ENCODE results near the gene COL15A1.
A peak's percentile ranks its signal among the peaks of the same experiment; 100 is the strongest.

COL15A1 gene

DNA sequence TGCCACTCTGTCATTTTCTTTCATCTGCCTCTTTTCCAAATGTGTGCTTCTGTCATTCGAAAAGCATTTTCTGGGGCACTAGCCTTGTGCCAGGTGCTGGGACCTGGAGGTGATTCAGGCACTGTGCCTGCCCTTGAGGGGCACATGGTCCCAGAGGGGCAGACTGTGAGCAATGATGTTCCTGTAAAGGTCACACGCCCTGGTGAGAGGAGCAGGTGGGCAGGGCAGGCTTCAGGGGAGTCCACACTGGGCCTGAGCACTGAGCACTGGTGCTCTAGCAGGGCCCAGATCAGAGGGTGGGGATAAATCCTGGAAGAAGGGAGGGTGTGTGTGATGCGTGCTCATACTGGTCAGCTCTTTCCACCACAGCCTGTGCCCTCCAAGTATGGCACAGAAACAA is 77.8 kb downstream of the COL15A1 start:
- TF ChIP-seq, protein P1, sequence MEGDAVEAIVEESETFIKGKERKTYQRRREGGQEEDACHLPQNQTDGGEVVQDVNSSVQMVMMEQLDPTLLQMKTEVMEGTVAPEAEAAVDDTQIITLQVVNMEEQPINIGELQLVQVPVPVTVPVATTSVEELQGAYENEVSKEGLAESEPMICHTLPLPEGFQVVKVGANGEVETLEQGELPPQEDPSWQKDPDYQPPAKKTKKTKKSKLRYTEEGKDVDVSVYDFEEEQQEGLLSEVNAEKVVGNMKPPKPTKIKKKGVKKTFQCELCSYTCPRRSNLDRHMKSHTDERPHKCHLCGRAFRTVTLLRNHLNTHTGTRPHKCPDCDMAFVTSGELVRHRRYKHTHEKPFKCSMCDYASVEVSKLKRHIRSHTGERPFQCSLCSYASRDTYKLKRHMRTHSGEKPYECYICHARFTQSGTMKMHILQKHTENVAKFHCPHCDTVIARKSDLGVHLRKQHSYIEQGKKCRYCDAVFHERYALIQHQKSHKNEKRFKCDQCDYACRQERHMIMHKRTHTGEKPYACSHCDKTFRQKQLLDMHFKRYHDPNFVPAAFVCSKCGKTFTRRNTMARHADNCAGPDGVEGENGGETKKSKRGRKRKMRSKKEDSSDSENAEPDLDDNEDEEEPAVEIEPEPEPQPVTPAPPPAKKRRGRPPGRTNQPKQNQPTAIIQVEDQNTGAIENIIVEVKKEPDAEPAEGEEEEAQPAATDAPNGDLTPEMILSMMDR (IDR thresholded peaks at IDR 0.05; ENCODE audit: low read depth, low read length, missing control alignments): no peak
- in situ Hi-C loops (cut with HindIII; ENCODE audit: low sequenced_read_pairs): no loop called here
- DNase-seq (ENCODE audit: low read depth): no peak
- no peak overlapping the region for H3K4me3 ChIP-seq (ENCODE audit: low read depth, low read length)

DNA sequence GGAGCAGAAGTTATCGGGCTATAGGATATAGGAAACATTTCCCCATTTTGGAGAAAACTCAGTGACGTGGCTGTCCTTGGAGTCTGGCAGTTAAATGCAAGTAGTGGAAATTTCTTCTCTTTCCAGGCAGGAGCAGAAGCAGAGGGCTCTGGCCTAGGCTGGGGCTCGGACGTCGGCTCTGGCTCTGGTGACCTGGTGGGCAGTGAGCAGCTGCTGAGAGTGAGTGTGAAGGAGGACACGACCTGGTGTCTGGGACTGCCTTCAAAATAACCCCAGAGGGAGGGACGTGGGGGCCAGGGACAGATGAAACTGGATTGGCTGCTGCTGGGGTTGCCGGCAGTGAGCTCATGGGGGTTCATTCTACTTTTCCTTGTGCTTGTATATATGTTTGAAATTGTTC is 79.5 kb downstream of the COL15A1 start:
- in situ Hi-C loops (cut with HindIII; ENCODE audit: low sequenced_read_pairs): no loop called here
- TF ChIP-seq, protein P1 (IDR thresholded peaks at IDR 0.05; ENCODE audit: low read depth, low read length, missing control alignments): no peak
- H3K4me3 ChIP-seq (ENCODE audit: low read depth, low read length): no peak overlapping the region
- DNase-seq (ENCODE audit: low read depth): no peak

DNA sequence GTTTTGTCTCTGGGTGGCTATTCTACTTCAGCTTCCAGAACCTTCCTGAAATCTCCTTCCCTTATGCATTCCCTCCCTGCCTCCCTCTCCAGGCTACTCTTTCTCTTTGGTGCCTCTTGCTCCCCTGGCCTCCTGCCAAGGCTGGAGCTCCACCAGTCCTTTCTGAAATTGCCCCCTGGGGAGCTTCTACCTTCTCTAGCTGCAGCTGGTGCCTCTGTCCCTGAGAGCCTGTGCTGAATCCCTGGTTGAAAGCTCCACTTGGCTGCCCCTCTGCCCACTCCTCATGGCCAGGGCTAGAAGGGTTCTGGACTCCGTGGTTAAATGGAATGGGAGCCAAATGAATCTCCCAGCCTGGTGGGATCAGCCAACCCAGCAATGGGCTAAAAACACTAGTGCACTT is 80.1 kb downstream of the COL15A1 start:
- no peak overlapping the region for H3K4me3 ChIP-seq (ENCODE audit: low read depth, low read length)
- in situ Hi-C loops (cut with HindIII; ENCODE audit: low sequenced_read_pairs): no loop called here
- TF ChIP-seq, protein P1 (IDR thresholded peaks at IDR 0.05; ENCODE audit: low read depth, low read length, missing control alignments): no peak
- DNase-seq (ENCODE audit: low read depth): peak; percentile 11

DNA sequence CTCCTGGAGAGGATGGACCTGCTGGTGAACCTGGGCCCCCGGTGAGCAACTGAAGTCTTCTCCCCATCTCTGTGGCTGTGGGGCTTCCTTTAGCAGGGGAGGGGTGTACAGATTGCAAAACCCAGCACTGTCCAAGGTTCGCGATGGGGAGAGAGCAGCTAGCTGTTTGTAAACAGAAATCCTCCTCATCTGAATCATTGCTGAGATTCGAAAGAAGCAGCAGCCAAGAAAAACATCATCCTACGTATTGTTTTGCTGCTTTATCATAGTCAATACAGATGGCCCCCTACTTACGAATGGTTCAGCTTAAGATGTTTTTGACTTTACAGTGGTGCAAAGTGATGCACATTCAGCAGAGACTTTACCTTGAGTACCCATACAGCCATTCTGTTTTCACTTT is 81.3 kb downstream of the COL15A1 start:
- in situ Hi-C loops (cut with HindIII; ENCODE audit: low sequenced_read_pairs): no loop called here
- no peak for DNase-seq (ENCODE audit: low read depth)
- TF ChIP-seq, protein P1 (IDR thresholded peaks at IDR 0.05; ENCODE audit: low read depth, low read length, missing control alignments): no peak

DNA sequence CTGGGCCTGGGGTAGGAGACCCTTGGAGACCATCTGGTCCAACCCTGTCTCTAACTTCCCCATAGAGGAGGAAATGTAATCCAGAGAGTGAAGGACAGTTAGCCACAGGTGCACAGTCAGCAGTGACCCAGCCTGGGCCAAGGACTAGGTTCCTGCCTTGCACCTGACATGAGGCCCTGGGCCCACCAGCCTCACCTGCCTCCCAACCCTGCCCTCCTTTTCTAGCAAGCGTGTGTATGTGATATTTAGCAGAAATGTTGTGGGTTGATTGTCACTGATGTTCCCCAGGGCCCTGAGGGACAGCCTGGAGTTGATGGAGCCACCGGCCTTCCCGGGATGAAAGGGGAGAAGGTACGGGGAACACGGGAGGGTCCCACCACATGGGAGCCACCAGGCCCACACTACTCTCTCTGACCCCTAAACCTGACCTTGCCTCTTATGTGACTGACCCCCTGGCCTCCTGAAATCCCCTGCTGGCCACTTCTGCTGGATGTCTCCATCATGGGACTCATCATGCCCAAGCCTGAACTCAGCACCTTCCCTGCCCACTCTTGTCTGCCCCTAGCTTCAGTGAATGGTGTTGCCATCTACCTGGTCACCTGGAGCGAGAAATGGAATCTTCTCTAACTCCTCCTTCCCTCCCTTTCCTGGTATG is 82.0 kb downstream of the COL15A1 start:
- no peak for DNase-seq (ENCODE audit: low read depth)
- TF ChIP-seq, protein P1 (IDR thresholded peaks at IDR 0.05; ENCODE audit: low read depth, low read length, missing control alignments): no peak
- H3K4me3 ChIP-seq (ENCODE audit: low read depth, low read length): no peak overlapping the region
- in situ Hi-C loops (cut with HindIII; ENCODE audit: low sequenced_read_pairs): no loop called here

More for the DNA sequence above, 81.3 kb downstream of the COL15A1 start:
- H3K4me3 ChIP-seq (ENCODE audit: low read depth, low read length): no peak overlapping the region

DNA sequence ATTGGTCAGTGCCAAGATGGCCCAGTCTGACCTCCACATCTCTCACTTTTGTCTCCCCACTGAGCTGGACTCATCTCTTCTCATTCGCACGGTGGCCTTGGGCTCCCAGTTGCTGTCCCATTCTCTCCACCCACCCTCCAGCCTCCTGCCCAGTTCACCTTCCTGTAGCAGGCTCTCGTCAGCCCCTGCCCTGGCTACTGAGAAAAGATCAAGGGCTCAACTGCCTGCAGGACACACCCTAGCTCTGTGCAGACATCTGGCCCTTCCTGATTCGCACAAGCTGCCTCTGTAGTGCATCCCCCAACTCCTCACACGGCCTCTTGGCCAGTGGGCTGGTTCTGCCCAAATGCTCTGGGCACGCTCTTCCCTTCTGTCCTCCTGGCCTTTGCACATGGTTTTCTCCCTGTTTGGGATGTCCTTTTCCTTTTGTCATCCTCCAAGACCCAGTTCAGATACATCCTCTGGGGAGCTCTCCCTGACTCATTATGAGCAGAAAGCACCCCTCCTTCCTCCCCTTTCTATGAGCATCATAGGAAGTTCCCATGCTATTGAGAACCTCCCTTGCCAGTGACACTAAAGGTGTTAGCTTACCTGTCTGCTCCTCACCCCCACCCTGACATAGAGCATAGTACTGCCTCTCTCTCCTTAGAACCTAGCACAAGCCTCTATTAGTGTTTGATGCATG is 82.7 kb downstream of the COL15A1 start:
- in situ Hi-C loops (cut with HindIII; ENCODE audit: low sequenced_read_pairs): no loop called here
- DNase-seq (ENCODE audit: low read depth): no peak
- TF ChIP-seq, protein P1 (IDR thresholded peaks at IDR 0.05; ENCODE audit: low read depth, low read length, missing control alignments): no peak
- no peak overlapping the region for H3K4me3 ChIP-seq (ENCODE audit: low read depth, low read length)
